HepG2 (cell line): Measurements from ENCODE around the gene CRYBA2. TPM values are rescaled to one million over a fixed set of nuclear protein-coding genes. Genes with fewer than 3 reads are reported as not detected.

ENCODE experiments used
- ATAC-seq: fragments of 200-7000 bp; cut with Tn5 transposase; 3 replicates; pipeline ENCODE4 v1.9.1; 2020; ENCODE audit warnings: mild to moderate bottlenecking, moderate library complexity
- BruUV-seq: library from RNA; stranded (reverse); fragments of 400-500 nt; replicated peaks from 2 replicates; lab custom pipeline; 2021; lab: Mats Ljungman, UMichigan
- CTCF ChIA-PET: fragments of 300-600 bp; formaldehyde crosslinking; extraction: SDS; loops from one replicate; lab custom pipeline; 2021; ENCODE audit warnings: low total read pairs, inconsistent platforms, low intra/inter-chr PET ratio; lab: Yijun Ruan, JAX
- POLR2A ChIA-PET: fragments of 350-600 bp; sonication (Branson Sonifier 250); formaldehyde crosslinking; loops from one replicate; lab custom pipeline; 2020; ENCODE audit warnings: antibody characterized with exemption, inconsistent platforms; lab: Yijun Ruan, JAX
- DNase-seq: peaks from one replicate; pipeline ENCODE4 v3.0.0-alpha.2; 2015; ENCODE audit warnings: low spot score
- FAIRE-seq: peaks from 3 replicates; lab custom pipeline; 2011; peaks lifted over from hg19 to GRCh38; lab: Jason Lieb, UNC
- H2AFZ ChIP-seq: one replicate; pipeline ENCODE4 v1.6.1; 2011; ENCODE audit warnings: low read length, inconsistent platforms
- H3K27ac ChIP-seq: fragments of 300-600 bp; 3 replicates; pipeline ENCODE4 v1.8.0; 2011; ENCODE audit warnings: mixed run types, mild to moderate bottlenecking, mixed read lengths, low read length, inconsistent platforms; ENCODE audit not compliant: insufficient read depth; ENCODE audit errors: extremely low read length
- H3K27me3 ChIP-seq, 2 experiments: fragments of 200-600 bp in 1 of 2; 2 replicates in 1 of 2; 3 replicates in 1 of 2; pipeline versions ENCODE4 v1.6.0 to v1.8.0; 2011; ENCODE audit warnings: low read length in 2 of 2, mild to moderate bottlenecking in 2 of 2, moderate library complexity in 2 of 2, inconsistent platforms in 1 of 2; ENCODE audit not compliant: insufficient read depth in 2 of 2, control insufficient read depth in 1 of 2
- H3K36me3 ChIP-seq, 2 experiments: fragments of 200-600 bp in 1 of 2; replicated peaks in 1 of 2; 2 replicates in 1 of 2; 3 replicates in 1 of 2; pipeline versions ENCODE4 v1.5.1 to v1.8.0; 2011; ENCODE audit warnings: low read length in 2 of 2, inconsistent platforms in 1 of 2; ENCODE audit not compliant: insufficient read depth in 2 of 2, control insufficient read depth in 1 of 2
- H3K4me1 ChIP-seq: 2 replicates; pipeline ENCODE4 v1.5.1; 2012; ENCODE audit warnings: low read length, inconsistent platforms; ENCODE audit not compliant: insufficient read depth
- H3K4me2 ChIP-seq: 2 replicates; pipeline ENCODE4 v1.6.0; 2011; ENCODE audit warnings: low read depth, low read length, inconsistent platforms
- H3K4me3 ChIP-seq, 3 experiments: fragments of 200-600 bp in 1 of 3; sonication (generic), shearing (Covaris generic) in 1 of 3; replicated peaks in 1 of 3; 2 replicates each; pipeline ENCODE4 v1.5.1; 2011 to 2016; ENCODE audit warnings: low read length in 3 of 3, inconsistent platforms in 2 of 3, low read depth in 2 of 3, mild to moderate bottlenecking in 2 of 3, control low read depth in 1 of 3, mixed read lengths in 1 of 3; ENCODE audit not compliant: insufficient read depth in 1 of 3
- H3K79me2 ChIP-seq: one replicate; pipeline ENCODE4 v1.6.1; 2011; ENCODE audit warnings: low read length, inconsistent platforms; ENCODE audit not compliant: insufficient read depth
- H3K9ac ChIP-seq: 2 replicates; pipeline ENCODE4 v1.6.0; 2011; ENCODE audit warnings: mild to moderate bottlenecking, low read depth, low read length, inconsistent platforms; ENCODE audit not compliant: insufficient read depth
- H3K9me3 ChIP-seq: 2 replicates; pipeline ENCODE4 v1.5.1; 2012; ENCODE audit warnings: mild to moderate bottlenecking, low read length
- H4K20me1 ChIP-seq: 2 replicates; pipeline ENCODE4 v1.6.0; 2011; ENCODE audit warnings: inconsistent platforms, mild to moderate bottlenecking, low read length, moderate library complexity; ENCODE audit not compliant: insufficient read depth
- CENPT ChIP-seq: sonication (generic); formaldehyde crosslinking; IDR thresholded peaks from 2 replicates; pipeline ENCODE4 v1.8.0; 2022; ENCODE audit warnings: low read depth, mild to moderate bottlenecking, moderate library complexity, missing genetic modification reagents
- KMT2B ChIP-seq: IDR thresholded peaks from 2 replicates; pipeline ENCODE4 v1.6.1; 2016; ENCODE audit warnings: missing genetic modification reagents, missing compliant biosample characterization
- MAX ChIP-seq: IDR thresholded peaks from 2 replicates; pipeline ENCODE4 v1.6.1; 2012; ENCODE audit warnings: inconsistent platforms
- NPAS2 ChIP-seq: sonication (generic); formaldehyde crosslinking; IDR thresholded peaks from 2 replicates; pipeline ENCODE4 v1.8.0; 2022; ENCODE audit warnings: mild to moderate bottlenecking, missing genetic modification reagents, borderline replicate concordance
- PRMT3 ChIP-seq: sonication (generic); formaldehyde crosslinking; IDR thresholded peaks from 2 replicates; pipeline ENCODE4 v1.8.1; 2022; ENCODE audit warnings: low read depth, mild to moderate bottlenecking, moderate library complexity, missing genetic modification reagents, borderline replicate concordance
- ZFY ChIP-seq: sonication (generic); formaldehyde crosslinking; IDR thresholded peaks from 2 replicates; pipeline ENCODE4 v1.4.0; 2020; ENCODE audit warnings: missing genetic modification reagents
- ZNF205 ChIP-seq: IDR thresholded peaks from 2 replicates; pipeline ENCODE4 v1.6.1; 2018; ENCODE audit warnings: missing biosample characterization, missing genetic modification reagents
- ZNF563 ChIP-seq: sonication (generic); formaldehyde crosslinking; IDR thresholded peaks from 2 replicates; pipeline ENCODE4 v1.8.0; 2022; ENCODE audit warnings: mild to moderate bottlenecking, moderate library complexity, missing genetic modification reagents
- ZXDC ChIP-seq: sonication (generic); formaldehyde crosslinking; IDR thresholded peaks from 2 replicates; pipeline ENCODE4 v1.5.0; 2020; ENCODE audit warnings: mild to moderate bottlenecking, missing genetic modification reagents
- WGBS: methylation state at CpG from one replicate; pipeline ENCODE4 v1.1.6; 2017; ENCODE audit warnings: low lambda C conversion rate; 5-methylcytosine and 5-hydroxymethylcytosine counted together
- in situ Hi-C: cut with HindIII; loops from 2 replicates; pipeline ENCODE4 v1.10.0; 2017; ENCODE audit warnings: low pct_unique_long_range_greater_than_20kb; ENCODE audit not compliant: extremely low pct_ligation_motif_present
- intact Hi-C: fragments of 100-400 bp; cut with micrococcal nuclease; formaldehyde crosslinking; loops from one replicate; pipeline ENCODE4 v1.10.0; 2022; ENCODE audit not compliant: unreplicated experiment
- polyA plus RNA-seq, 8 experiments: library from polyadenylated mRNA; depleted of rRNA in 3 of 8; stranded (reverse) in 7 of 8; unstranded in 1 of 8; fragments of >200 nt; fragmentation: Illumina TruSeq in 4 of 8; extraction: Trizol in 4 of 8; gene quantifications; 2 replicates each; pipeline versions ENCODE4 v1.2.1 to v1.2.3, GENCODE V29; 2011 to 2016; ENCODE audit warnings: low read depth in 4 of 8, missing spikeins in 1 of 8, mixed read lengths in 1 of 8; ENCODE audit not compliant: insufficient read depth in 1 of 8
- total RNA-seq, 5 experiments: library from RNA; depleted of rRNA; stranded (reverse); fragments of >200 nt; fragmentation: Illumina TruSeq; extraction: Trizol; gene quantifications; 2 replicates each; pipeline ENCODE4 v1.2.3, GENCODE V29; 2016; ENCODE audit warnings: low read depth in 1 of 5

The CRYBA2 gene
- total and polyA plus RNA-seq, 2 of the 13 experiments (the other 11 are each of a cell fraction or from before 2014, with no cell fraction given): not detected

- peaks cover 34 to 82% of the 10 kb centered on the region in 2 experiments for H3K27me3 ChIP-seq
- H3K9me3 ChIP-seq: no peaks in the 10 kb centered on the region
- ChIA-PET CTCF (interaction anchor here (1.5 kb wide), 1 partner anchor 14 kb away, joined by 3 read pairs; no protein-coding TSS in a partner anchor), POLR2A (no interaction called here)
- TF ChIP-seq ZXDC (CRISPR knock-in tag) (0 out of 2 replicates have a peak, but pooled peaks have one; percentile 29), NPAS2 (CRISPR knock-in tag) (no peak), PRMT3 (CRISPR knock-in tag) (0 out of 2 replicates have a peak, but pooled peaks have one; percentile 20), ZFY (peak; percentile 13; the same call in 1 of the 2 replicates), MAX (peak; percentile 43; the same call in 1 of the 2 replicates), ZNF563 (CRISPR knock-in tag) (0 out of 2 replicates have a peak, but pooled peaks have one; percentile 33), CENPT (CRISPR knock-in tag) (0 out of 2 replicates have a peak, but pooled peaks have one; percentile 30), KMT2B (CRISPR knock-in tag) (no peak), ZNF205 (CRISPR knock-in tag) (no peak)
- in situ Hi-C loops (no loop called here), intact Hi-C loops (loop anchor here (10.0 kb wide), 1 partner anchor 117 kb away; no protein-coding TSS in a partner anchor)
- FAIRE-seq (no peak), ATAC-seq (peak; percentile 4; the same call in 1 of the 3 replicates), DNase-seq (no peak)
- peaks cover 11% of the 10 kb centered on the region; the same call in 1 of the 2 replicates for H3K4me1 ChIP-seq
- H3K27ac ChIP-seq: no peak overlapping the region
- no peaks in the 10 kb centered on the region for H3K79me2 ChIP-seq
- peak overlapping the region in 1 of 3 experiments; percentile 2; a peak in 1 of 6 replicates for H3K4me3 ChIP-seq
- BruUV-seq: no TSS peak
- H3K9ac ChIP-seq: no peak overlapping the region
- peaks cover 10% of the 10 kb centered on the region; the same call in 1 of the 2 replicates for H4K20me1 ChIP-seq
- H2AFZ ChIP-seq: no peak overlapping the region
- H3K36me3 ChIP-seq: no peaks in the 10 kb centered on the region
- 21% methylated on average over 39 of the region's 69 CpGs for WGBS
- H3K4me2 ChIP-seq: peak overlapping the region; percentile 25
These were observed 11.2 kb downstream of the CRYBA2 start for GRCh38 chr2:218981881-218982585.
